Stimulated activated CD8-positive, alpha-beta memory T cell treated with anti-CD3 and anti-CD28 coated beads, Interleukin-12 subunit alpha, Interleukin-12 subunit beta, amount 100 ng/mL, for 24 hours (primary cell): ENCODE data around the gene MAPKAPK3.

ENCODE experiments used
- DNase-seq: peaks from one replicate; pipeline ENCODE4 v3.0.0-alpha.2; 2020; ENCODE audit errors: extremely low read depth

Gene MAPKAPK3

DNA sequence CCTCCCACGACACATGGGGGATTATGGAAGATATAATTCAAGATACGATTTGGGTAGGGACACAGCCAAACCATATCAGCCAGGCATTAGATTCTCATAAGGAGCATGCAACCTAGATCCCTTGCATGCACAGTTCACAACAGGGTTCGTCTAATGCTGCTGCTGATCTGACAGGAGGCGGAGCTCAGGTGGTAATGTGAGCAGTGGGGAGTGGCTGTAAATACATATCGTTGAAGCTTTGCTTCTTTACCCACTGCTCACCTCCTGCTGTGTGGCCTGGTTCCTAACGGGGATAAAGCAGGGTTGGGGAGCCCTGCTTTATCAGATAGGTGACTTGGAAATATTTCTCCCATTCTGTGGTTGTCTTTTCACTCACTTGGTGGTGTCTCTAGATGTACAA lies 72.6 kb downstream of the MAPKAPK3 start:
- DNase-seq: no peak

DNA sequence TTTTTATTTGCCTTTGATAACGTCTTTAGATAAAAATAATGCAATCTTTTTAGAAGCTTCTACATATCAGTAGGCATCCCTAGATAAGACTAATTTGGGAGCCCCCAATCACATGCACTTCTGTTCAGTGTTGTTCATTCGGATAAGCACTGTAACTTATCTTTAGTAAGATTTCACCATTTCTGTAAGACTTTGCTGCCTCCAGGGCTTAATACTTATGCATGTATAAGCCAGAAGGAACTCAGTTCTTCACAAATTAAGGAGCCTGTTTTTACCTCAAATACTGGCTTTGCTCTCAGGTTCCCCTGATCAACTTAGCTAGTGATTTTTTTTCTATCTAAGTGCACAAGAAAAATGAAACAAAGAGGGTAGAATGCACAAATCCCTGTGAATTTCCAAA lies 78.1 kb downstream of the MAPKAPK3 start:
- DNase-seq: no peak

DNA sequence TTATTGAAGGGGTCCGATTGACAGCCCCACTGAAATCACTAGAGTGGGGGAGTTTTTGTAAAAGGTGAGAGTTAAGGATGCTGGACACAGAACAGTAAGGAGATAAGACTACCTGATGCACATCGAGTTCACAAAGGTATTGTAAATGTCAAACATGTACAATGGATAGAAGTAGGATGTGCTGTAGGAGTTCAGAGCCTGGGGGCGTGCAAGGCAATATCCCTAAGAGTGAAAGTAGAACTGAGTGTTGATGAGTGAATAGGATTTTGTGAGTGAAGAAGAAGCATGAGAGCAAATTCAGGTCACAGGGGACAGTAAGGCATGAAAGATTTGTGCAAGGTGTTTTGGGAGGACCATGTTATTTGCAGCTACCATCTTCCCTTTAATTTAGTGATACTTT lies 79.3 kb downstream of the MAPKAPK3 start:
- DNase-seq: no peak

DNA sequence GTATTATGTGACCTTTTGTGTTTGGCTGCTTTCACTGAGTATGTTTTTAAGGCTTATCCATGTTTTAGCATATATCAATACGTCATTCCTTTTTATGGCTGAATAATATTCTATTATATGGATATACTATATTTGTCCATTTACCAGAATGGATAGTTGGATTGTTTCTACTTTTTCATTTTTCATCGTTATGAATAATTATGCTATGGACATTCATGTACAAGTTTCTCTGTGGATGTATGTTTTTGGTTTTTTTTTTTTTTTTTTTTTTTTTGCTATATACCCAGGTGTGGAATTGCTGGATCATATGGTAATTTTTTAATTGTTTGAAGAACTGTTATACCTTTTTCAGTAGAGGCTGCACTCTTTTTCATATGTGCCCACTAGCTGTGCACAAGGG lies 81.3 kb downstream of the MAPKAPK3 start:
- DNase-seq: no peak
